HG03097 (cell line): ENCODE measurements around the gene HK1.

Source experiments
- ATAC-seq: cut with Tn5 transposase; IDR thresholded peaks from one replicate; pipeline ENCODE4 v1.9.1; 2021; ENCODE audit not compliant: unreplicated experiment, low FRiP score

Gene HK1

GRCh38 chr10:69366738-69367137 lies 88.4 kb downstream of the HK1 start:
- ATAC-seq, result no peak

- ATAC-seq, result no peak
Observed at GRCh38 chr10:69367469-69367868, 89.2 kb downstream of the HK1 start.

- ATAC-seq, result no peak
Observed at GRCh38 chr10:69372126-69372980, 94.1 kb downstream of the HK1 start.

- no peak for ATAC-seq
Observed at GRCh38 chr10:69374242-69374641, 95.9 kb downstream of the HK1 start.

GRCh38 chr10:69374931-69375306 lies 96.6 kb downstream of the HK1 start:
- ATAC-seq, result no peak

- no peak for ATAC-seq
Observed at GRCh38 chr10:69375307-69376151, 97.2 kb downstream of the HK1 start.

GRCh38 chr10:69376662-69377061 lies 98.4 kb downstream of the HK1 start:
- no peak for ATAC-seq

- no peak for ATAC-seq
Observed at GRCh38 chr10:69377191-69377590, 98.9 kb downstream of the HK1 start.

GRCh38 chr10:69377933-69378332 lies 99.6 kb downstream of the HK1 start:
- ATAC-seq, result no peak

GRCh38 chr10:69379800-69380199 lies 101.5 kb downstream of the HK1 start:
- no peak for ATAC-seq

- no peak for ATAC-seq
Observed at GRCh38 chr10:69382382-69383117, 104.3 kb downstream of the HK1 start.

GRCh38 chr10:69383558-69383957 lies 105.3 kb downstream of the HK1 start:
- no peak for ATAC-seq

- ATAC-seq, result no peak
Observed at GRCh38 chr10:69384320-69384719, 106.0 kb downstream of the HK1 start.

GRCh38 chr10:69385454-69386350 lies 107.4 kb downstream of the HK1 start:
- no peak for ATAC-seq

- no peak for ATAC-seq
Observed at GRCh38 chr10:69387500-69387899, 109.2 kb downstream of the HK1 start.

GRCh38 chr10:69388488-69388887 lies 110.2 kb downstream of the HK1 start:
- ATAC-seq, result no peak

- no peak for ATAC-seq
Observed at GRCh38 chr10:69389827-69390490, 111.7 kb downstream of the HK1 start.

- ATAC-seq, result no peak
Observed at GRCh38 chr10:69391158-69391557, 112.9 kb downstream of the HK1 start.

- peak; percentile 57 for ATAC-seq
Observed at GRCh38 chr10:69392481-69393000, 114.2 kb downstream of the HK1 start.
